ENCODE measurements around the gene PLSCR5.

DNA sequence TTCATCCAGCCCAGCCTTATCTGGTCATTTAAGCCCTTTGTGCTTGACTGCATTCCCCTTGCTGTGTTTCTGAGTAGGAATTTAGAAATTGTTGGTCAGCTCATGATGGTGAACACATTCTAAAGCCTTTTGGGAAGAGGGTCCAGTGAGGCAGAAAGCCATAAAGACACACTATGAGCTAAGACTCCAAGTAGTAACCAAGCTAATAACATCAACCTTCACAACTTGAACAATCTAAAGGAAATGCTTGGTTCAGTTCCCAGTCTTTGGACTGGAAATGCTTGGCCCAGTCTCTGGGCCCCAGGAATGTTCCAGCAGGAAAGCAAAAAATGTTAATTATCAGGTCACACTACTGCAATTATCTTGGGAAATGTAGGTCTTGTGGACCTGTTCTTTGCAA, 68.5 kb downstream of the PLSCR5 start:
- no peak for TF ChIP-seq EZH2 (IDR thresholded peaks at IDR 0.05)
- no peak for TF ChIP-seq POLR2AphosphoS5 (IDR thresholded peaks at IDR 0.05; ENCODE audit: borderline replicate concordance, low read depth, low read length)

Data from SK-N-MC (cell line).